ENCODE results near the gene CARD19. TPM values are rescaled to one million over a fixed set of nuclear protein-coding genes. Genes with fewer than 3 reads are reported as not detected.
"Not testable (repeated sequence)": the region's sequence is repeated elsewhere in the genome, so short reads cannot be mapped to it uniquely, and the experiment has no call there.

Gene CARD19
- total RNA-seq, 1 donor from 2014 or later, result 49.1 TPM

DNA sequence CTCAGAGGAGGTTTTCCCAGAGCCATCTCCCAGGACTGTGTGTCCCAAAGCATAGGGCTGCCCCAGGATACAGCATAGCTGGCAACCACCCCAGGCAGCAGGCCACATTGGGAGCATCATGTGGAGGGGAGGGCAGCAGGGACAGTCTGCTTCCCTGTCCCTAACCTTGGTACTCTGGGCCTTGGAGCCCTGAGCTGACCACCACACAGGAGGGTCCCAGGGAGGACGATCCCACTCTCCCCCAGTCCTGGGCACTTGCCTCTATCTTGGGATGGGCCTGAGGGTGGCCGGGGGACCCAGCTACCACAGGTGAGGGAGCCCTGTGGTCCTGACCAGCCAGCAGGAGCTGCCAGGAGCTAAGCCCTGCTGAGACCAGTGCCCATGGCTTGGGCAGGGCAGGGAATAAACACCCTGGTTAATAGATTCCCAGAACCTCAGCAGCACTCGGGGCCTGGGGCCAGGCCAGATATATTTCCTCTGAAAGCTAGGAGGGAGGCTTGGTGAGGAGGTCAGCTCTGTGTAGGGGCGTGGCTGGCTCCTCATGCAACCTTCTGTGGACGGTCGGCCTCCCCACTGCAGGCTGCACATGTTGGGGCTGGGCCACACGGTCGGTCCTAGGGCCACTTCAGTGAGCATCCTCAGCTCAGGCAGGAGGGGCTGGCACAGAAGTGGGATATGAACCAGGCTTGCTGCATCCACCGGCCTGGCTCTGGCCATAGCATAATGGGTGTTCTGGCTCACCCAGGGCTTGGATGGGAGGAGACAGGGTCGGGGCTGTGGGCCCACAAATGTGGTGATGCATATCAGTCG, 33.9 kb downstream of the CARD19 start:
- intact Hi-C loops (cut with micrococcal nuclease), result no loop called here

DNA sequence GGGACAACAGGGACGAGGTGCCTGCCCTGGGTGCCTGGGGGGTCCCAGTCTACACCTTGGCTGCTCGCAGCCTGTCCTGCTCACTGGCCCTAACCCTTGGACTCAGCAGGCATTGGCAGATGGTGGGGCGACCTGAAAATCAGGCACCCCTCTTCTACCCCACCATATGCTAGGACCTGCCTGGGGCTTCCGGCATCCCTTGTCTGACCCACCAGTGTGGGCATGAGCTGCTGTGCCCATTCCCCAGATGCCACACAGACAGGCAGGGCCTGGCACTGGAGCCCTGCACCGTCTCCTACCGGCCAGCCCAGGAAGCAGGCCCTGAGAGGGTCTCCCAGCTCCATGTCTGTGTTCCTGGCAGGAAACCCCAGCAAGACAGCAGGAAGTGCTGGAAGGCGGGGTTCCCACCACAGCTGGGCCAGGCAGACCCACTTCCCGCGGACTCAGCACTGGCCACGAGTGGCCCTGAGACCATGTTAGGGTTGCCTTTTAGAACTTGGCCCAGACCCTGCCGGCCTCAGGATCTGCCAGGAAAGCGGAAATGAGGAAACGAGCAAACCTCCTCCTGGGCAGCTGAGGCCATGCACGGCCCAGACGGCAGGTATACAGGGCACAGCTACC, 35.0 kb downstream of the CARD19 start:
- intact Hi-C loops (cut with micrococcal nuclease), result no loop called here

DNA sequence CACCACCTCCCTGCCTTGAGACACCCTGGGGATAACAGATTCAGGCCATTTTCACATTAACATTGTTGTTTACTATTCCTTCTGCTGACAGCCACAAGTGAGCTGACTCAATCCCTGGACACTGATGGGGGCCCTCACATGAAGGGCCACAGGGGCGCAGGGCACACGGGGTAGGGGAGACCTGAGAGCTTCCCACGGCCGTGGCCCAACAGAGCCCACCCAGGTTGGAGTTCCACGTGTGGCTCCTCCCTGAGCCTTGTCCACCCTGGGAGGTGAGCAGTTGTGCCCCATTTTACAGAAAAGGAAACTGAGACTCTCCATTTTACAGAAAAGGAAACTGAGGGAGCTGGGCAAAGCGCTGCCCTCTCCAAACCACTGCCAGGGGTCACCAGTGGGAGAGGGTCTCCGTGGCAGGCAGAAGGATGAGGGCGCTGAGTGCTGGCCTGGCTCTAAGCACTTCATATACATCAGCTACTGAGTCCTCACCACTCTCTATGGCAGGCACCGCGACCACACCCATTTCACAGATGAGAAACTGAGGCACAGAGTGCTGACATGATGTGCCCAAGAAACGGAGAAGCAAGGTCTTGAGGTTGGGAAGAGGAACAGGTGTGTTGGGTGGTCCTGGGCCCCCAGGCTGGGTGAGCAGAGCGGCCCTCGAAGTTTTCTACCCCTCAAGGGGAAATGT, 35.7 kb downstream of the CARD19 start:
- intact Hi-C loops (cut with micrococcal nuclease), result no loop called here

- intact Hi-C loops (cut with micrococcal nuclease), result no loop called here
Measured at GRCh38 chr9:93132287-93132927, 36.4 kb downstream of the CARD19 start.

- intact Hi-C loops (cut with micrococcal nuclease), result no loop called here
Measured at GRCh38 chr9:93132946-93133680, 37.1 kb downstream of the CARD19 start.

- intact Hi-C loops (cut with micrococcal nuclease), result loop anchor here (1.0 to 2.0 kb wide), 3 partner anchors 23 to 69 kb away; no protein-coding TSS in a partner anchor
Measured at GRCh38 chr9:93133681-93134014, 37.6 kb downstream of the CARD19 start.

- intact Hi-C loops (cut with micrococcal nuclease), result loop anchor here (1.0 to 2.0 kb wide), 3 partner anchors 23 to 69 kb away; no protein-coding TSS in a partner anchor
Measured at GRCh38 chr9:93134015-93134739, 38.2 kb downstream of the CARD19 start, which contains the start of gene NINJ1. Gene NINJ1, minus strand, starts transcription at chr9:93134251. Its CDS starts 34 bp downstream, at chr9:93134217.

GRCh38 chr9:93134740-93135444, 38.9 kb downstream of the CARD19 start:
- intact Hi-C loops (cut with micrococcal nuclease), result loop anchor here (1.0 to 2.0 kb wide), 3 partner anchors 22 to 70 kb away; no protein-coding TSS in a partner anchor

DNA sequence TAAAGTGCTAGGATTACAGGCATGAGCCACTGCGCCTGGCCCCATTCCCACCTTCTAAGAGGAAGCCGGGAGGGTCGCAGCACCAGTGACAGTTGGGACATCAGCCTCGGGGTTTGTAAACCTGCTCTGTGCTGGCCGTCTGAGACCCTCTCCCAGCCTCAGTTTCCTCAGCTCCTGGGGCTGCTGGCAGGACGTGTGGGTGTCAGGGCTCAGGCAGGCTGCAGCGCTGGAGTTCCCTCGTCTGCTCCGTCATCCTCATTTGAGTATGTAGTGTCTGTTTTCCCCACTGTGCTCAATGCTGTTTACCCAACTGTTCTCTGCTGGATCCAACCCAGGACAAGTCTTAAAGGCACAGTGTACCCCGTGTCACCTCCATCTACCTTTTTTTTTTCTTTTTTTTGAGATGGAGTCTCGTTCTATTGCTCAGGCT, 40.0 kb downstream of the CARD19 start:
- intact Hi-C loops (cut with micrococcal nuclease), result no loop called here

DNA sequence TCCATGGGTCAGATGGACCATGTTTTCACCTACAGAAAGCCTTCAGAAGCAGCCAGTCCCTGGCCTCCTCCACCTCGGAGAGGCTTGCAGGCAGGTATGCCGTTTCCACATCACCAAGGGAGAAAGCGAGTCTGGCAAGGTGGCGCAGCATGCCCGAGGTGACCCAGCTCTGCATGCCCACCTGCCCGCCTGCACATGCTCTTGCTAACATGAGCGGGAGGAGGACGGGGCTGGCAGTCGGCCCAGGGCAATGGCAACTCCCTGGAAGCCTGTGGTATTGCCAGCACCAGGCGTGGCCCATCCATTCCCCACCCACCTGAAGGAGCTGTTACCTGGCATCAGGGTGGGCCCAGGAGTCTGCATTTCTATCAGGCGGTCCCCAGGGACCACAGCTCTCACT, 41.3 kb downstream of the CARD19 start:
- intact Hi-C loops (cut with micrococcal nuclease), result no loop called here

DNA sequence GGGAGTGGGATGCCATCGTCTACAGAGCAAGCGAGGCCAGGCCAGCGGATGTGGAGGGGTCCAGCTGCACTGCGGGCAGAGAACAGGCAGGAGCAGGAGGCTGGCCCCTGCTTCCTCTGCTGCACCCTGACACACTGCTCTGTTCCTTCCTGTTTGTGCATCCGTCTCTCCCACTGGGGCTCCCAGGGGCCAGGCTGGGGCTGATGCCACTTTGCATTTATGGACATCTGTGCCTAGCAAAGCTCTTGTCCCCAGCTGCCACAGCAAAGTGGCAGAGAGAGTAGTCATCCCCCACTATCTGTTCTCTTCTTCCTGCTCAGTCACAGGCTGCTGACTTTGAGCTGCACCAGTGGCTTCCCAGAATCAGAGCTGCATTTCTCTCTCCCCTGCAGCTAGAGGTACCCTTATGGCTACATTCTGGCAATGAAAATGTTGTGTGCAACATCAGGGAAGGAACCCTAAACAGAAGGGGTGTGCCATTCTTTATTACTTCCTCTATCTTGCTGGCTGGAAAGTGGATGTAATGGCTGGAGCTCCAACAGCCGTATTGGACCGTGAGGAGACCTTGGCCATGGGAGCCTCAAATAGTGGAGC, 42.3 kb downstream of the CARD19 start:
- intact Hi-C loops (cut with micrococcal nuclease), result no loop called here

- intact Hi-C loops (cut with micrococcal nuclease), result loop anchor here (5.0 kb wide), 1 partner anchor 32 kb away; no protein-coding TSS in a partner anchor
Measured at GRCh38 chr9:93139365-93140182, 43.6 kb downstream of the CARD19 start.

GRCh38 chr9:93141771-93142483, 45.9 kb downstream of the CARD19 start:
- intact Hi-C loops (cut with micrococcal nuclease), result loop anchor here (5.0 kb wide), 1 partner anchor 35 kb away; no protein-coding TSS in a partner anchor

- intact Hi-C loops (cut with micrococcal nuclease), result loop anchor here (5.0 kb wide), 1 partner anchor 37 kb away; no protein-coding TSS in a partner anchor
Measured at GRCh38 chr9:93143830-93144530, 48.0 kb downstream of the CARD19 start.

DNA sequence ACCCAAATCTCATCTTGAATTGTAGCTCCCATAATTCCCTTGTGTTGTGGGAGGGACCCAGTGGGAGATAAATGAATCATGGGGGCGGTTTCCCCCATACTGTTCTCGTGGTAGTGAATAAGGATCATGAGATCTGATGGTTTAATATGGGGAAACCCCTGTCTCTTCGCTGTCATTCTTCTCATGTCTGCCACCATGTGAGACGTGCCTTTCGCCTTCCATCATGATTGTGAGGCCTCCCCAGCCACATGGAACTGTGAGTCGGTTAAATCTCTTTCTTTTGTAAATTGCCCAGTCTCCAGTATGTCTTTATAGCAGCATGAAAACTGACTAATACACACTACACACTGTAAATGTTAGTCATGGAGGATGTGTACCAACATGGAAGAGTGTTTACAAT, 50.7 kb downstream of the CARD19 start:
- intact Hi-C loops (cut with micrococcal nuclease), result not testable (repeated sequence)

DNA sequence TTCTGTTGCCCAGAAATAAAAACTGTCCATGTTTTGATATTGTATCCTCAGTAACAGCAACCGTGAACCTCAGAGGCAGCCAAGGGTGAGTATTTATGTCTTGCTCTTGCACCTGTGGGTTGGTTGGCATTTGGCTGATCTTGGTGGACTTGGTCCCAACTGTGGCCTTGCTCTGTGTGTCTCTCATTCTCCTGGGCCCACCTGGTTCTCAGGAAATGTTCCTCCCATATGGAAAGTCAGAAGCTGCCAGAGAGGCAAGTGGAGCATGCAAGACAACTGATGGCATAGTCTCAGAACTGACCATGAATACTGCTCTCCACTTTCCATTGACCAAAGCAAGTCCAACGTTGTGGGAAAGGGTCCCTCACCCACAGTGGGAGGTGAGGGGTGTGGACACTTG, 51.6 kb downstream of the CARD19 start:
- intact Hi-C loops (cut with micrococcal nuclease), result no loop called here

GRCh38 chr9:93148721-93149120, 52.7 kb downstream of the CARD19 start:
- intact Hi-C loops (cut with micrococcal nuclease), result no loop called here

Measured in T-helper 2 cell treated with Interferon-gamma antibody and Interleukin-4, amounts not matched to agents 100 ng/mL and 5 ng/mL, for 36 hours (primary cell).